NCI-H69 (cell line): ENCODE measurements around the gene ALDH1A3.

Experiments
- DNase-seq: peaks from one replicate; lab custom pipeline; 2025; lab: John Stamatoyannopoulos, UW

ALDH1A3 gene

DNA sequence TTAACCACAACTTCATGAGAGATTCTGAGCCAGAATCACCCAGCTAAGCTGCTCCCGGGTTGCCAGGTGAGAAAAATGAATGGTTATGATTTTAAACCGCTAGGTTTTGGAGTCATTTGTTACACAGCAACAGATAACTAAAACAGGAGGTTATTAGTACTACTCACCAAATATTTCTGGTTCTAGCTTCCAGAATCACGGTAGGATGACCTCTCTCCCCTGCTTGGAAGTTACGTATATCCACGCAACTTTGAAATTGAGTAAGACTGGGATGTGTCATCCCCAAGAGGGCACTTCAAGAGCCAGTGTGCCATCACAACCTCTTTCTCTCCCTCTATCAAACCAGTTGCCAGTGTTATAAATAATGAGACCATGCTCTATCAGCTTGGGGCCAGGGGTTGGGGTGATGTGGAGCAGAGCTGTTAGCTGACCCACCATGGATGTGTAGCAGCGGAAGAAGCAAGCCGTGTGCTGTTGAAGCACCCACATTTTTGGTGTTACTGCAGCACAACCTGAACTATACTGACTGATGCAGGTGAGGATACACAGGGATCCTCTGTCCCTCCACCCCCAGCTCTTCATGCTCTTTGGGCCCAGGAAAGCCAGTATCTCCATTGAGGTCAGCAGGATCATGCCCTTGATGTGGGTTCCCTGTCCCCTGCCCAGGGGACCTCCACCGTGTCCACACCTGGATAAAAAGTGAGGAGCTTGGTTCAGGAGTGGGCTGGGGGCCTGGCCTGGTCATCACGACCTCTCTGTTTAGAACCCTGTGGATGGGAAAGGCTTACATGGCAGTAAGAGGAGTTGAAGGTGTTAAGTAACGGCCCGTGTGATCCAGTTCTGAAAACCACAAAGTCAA lies 19.4 kb upstream of the ALDH1A3 start:
- DNase-seq: no peak

DNA sequence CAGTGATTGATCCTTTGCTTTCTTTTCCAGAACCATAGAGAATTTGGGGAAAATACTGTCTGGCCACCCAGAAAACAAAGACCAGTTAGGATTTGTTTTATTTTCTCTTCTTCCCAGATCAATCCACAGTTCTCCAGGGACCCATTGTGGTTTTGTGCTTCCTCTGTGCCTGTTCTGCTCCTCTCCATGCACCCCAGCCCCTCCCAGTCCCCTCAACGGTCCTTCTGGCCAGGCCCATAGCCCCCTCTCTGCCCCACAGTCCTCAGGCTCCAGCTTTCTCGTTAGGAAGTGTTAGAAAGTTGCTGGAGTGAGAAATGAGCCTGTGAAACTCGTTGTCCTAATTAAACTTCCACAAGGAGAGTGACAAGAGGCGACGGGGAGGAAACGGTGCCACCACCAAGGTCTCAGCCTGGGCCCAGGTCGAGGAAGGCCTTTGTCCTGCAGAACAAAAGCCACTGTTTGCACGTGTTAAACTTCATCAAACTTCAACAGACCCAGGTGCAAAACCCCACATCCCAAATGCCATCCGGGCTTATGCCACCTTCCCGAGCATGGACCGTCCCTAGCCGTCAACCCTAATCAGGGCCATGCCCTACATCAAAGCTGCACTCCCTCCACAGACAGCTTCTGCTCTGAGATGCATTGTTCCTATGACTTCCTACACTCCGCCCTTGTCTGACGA lies 18.7 kb upstream of the ALDH1A3 start:
- no peak for DNase-seq

DNA sequence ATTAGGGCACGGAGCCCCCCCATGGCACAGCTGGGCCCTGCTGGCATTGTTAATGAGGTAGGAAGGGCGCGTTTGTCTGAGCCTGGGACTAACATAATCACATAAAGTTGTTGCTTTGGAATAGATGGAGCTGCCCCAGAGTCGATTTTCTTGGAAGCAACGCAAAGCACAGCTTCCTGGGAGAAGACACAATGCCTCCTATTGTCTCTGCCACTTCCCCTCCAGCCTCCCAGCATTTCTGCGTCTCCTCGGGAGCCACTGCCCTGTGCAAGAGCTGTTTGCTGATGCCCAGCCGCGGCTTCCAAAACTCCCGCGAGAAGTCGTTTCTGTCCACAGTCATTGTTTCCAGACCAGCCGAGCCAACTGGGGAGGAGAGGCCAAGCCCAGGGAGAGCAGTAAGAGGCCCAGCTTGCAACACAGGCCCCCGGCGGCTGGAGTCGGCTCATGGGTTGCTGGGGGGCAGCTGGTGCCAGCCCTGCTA lies 18.1 kb upstream of the ALDH1A3 start:
- DNase-seq: no peak

DNA sequence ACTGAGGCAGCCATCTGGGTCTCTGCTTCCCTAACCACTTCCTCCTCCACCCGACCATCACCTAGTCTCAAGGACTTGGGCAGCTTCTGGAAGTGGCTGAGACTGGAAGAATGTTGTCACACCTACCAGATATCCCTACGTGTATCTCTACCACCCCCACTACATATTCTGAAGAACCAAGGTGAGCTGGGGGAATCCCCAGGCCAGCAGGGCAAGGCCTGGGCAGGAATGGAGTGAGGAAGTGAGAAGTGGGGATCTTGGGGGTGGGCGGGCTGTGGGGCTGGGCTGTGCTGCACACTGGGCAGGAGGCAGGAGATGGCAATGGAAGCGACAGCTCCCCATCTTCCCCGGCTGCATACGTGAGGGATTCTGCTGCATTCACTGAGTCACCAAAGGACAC lies 17.5 kb upstream of the ALDH1A3 start:
- no peak for DNase-seq

DNA sequence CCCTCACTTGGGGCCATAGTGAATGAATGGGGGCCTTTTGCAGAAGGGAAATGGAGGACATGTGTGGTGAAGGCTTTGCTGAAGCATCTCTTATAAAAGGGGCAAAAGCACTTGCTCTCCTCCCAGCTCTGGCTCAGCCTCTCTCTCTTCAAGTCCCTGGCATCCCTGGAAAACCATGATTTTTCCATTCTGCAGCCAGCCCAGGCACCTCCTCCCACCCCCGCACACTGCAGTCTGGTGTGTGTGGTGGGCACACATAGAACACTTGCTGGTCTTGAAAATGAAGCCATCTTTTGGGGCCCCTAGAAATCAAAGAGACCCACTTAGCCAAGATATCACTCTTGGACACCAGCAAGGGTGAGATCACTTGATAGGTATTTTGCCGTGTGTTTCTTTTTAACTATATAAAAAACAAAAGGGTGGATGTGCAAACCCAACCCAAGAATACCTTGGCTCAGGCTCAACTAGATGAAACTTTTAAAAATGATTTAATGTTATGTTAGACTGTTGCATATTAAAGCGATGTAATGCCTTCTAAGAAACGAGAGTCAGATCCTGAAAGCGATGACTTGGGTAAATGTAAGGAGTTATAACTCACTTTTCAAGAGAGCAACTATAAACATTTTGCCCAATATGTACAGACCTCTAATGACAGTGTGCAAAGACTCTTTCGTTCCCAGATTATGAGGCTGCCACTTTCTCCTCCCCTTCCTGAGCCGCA lies 16.4 kb upstream of the ALDH1A3 start:
- DNase-seq: no peak

DNA sequence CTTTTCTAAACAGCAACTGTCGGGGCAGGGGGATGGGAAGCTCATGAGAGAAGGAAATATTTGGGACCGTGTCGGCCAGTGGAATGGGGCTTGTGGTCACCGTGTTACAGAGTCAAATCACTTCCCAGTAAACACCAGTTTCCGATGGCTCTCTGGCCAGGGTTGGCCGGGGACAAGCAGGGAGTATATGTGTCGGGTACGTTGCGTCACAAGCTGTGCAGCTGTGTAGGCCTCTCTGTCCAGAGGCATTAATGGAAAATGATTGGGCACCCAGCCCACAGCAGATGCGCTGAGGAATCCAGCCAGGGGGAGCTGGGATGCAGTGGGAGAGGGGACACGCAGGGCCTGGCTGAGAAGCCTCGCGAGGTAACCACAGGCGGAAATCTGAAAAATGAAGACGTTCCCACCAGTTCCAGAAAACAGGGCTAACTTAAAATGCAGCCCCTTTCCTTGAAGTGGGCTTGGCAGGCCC lies 15.8 kb upstream of the ALDH1A3 start:
- DNase-seq: no peak

DNA sequence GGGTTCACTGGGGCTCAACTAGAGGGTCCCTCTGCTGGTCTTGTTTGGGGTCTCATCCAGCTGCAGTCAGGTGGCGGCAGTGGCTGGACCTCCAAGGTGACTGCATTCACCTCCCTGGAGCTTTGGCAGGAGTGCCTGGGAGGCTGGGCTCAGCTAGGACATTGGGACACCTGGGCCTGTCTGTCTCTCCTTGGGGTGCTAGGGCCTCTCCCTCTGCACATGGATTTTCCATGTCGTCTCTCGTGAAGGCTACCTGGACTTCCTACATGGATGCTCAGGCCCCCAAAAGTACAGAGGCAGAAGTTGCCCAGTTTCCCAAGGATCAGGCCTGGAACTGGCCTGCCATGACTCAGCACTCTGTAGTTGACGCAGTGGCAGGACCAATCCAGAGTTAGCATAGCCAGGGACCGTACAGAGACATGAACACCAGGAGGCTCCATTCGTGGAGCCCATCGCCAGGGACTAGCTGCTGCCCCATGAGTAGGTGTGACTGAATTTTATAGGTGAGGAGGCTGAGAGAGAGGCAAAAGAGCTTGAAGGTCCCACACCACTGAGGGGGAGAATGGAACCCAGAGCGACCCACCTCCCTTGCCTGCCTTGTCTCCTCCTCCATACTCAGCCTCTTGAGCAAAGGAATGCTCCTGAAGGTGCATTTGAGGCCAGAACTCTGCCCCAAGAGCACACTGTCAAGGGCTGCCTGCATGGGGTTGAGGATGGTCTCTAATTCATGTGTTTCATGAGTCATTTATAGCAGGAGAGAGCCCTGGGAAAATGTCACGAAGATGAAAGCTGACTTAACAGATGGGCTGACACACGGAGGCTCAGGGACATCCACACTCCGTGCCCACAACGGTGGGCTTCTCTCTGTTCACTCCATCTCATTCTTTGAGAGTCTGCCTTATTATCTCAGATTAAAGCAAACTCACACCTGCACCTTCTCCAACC lies 13.0 kb upstream of the ALDH1A3 start:
- no peak for DNase-seq

DNA sequence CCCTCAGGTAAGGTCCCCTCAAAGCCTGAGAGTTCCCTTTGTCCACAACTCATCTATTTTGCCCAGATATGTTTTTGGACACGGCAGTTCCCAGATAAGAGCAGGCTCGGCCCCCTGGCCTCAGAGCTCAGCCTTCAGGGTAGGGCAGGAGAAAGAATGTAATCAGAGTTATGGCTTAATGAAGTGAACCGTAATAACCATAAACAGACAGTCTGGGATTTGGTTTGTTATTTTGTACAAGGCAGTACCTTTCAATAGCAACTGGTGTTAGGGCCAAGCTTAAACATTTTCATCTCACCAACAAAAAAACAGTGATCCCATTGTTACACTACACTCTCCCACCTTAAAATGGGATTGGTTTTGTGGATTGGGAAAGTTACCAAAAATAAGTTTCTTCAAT lies 12.2 kb upstream of the ALDH1A3 start:
- no peak for DNase-seq

DNA sequence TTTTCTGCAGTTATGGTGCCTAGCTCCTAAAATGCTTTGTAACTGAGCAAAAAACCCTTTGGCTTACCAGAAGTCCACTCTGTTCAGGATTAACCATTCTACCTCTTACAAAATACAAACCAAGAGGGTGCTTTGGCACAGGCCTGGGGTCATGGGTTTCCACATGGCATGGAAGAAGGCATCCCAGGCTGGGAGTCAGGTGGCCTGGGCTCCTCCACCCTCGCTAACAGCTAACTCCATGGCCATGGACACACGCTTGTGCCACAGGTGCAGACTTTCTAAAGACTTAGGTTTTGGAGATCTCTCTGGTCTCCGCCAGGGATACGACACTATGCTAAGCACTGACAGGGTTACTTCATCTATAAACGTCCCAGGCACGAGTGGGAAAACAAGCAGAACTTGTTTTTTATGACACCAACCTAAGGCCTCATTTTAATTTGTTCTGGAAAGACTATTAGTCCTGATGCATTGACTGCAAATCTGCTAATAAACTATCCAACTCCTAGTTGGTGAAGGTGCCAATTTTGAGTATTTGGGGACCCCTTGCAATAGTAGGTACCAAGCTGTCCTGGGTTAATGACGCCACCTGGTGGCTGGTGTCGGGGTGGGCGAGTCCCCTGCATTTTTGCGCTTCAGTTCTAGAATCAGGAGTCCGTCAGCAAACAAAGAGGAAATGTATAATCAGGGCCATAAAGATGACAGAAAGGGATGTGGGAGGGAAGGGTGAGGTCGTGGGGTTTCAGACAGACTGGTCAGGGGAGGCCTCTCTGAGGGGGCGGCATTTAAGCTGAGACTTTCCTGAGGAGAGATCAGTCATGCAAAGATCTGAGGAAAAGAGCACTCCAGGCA lies 10.3 kb upstream of the ALDH1A3 start:
- no peak for DNase-seq

DNA sequence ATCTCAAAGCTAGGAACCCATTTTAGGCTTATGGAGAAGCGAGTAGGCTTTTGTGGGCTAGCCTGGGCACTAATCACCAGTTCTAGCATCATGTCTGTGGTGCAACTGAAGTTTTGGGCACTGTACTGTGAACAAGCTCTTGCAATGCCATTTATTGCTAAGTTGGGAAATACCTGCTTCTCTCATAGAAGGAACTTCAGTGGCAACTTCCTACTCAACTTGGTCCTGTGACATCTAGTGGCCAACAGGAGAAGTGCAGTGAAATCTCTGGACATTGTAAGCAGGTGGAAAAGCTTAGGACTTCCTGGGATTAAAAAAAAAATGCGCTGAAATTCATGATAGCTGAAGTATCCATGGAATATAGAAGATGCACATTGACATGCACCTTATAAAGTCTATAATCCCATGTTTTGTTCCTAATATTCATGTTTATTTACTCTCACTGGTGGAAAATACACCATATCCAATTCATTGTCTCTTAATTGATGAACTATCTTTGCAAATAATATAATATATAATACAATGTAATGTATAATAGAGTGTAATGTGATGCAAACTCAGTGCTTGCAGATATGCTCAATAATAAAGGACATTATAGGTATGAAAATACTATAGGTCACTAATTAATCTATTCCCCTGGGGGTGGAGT lies 6.5 kb upstream of the ALDH1A3 start:
- DNase-seq: peak; percentile 73

DNA sequence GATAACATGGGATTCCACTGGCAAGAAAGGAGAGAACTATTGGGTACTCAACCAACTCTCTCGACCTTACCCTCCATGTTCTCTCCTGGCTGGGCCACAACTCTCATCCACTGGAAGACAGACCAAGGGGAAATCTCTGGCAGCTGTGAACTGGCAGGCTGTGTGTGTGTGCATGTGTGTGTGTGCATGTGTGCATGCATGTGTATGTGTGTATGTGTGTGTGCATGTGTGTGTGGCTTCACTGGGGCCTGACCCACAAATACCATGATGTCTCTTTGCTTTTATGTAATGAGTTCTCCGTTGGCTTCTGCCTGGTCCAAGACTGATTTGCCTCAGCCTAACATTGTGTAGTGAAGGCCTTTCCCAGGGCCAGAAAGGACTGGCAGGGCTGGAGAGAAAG lies 4.1 kb upstream of the ALDH1A3 start:
- DNase-seq: no peak

DNA sequence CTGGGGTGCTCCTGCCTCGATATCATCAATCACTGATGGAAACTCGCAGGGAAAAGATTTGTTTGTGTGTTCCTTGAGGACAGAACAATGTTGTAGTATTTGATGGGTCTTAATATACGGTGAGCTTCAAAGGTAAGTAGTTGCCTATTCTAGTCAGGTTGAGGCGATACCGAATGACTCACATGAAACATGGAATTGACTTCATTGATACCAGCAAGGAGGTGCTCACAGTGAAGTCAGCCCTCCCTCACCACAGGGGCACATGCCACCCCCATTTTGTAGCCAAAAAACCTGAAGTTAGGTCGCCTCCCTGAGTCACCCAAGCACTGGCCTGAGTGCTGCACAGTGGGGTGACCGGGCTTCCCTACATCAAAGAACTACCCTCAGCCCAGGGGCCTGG lies 3.7 kb upstream of the ALDH1A3 start:
- no peak for DNase-seq

DNA sequence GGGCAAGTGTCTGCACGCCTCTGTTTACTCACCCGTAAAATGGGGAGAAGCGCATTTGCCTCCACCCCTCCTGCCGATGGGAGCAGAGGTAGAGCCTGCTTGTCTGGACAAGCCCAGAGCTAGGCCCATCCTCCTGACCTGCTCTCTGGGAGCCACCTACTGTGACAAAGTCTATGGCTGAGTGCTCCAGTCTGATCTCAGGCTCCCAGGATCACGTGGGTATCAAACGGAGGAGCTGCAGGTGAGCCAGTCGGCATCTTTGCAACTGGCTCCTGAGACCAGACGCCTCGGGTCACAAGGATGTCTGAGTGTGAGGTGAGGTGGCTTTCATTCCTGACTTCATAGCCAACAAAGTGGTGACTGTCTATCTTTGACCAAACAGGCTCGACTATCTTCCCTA lies 2.1 kb upstream of the ALDH1A3 start:
- peak; percentile 17 for DNase-seq

DNA sequence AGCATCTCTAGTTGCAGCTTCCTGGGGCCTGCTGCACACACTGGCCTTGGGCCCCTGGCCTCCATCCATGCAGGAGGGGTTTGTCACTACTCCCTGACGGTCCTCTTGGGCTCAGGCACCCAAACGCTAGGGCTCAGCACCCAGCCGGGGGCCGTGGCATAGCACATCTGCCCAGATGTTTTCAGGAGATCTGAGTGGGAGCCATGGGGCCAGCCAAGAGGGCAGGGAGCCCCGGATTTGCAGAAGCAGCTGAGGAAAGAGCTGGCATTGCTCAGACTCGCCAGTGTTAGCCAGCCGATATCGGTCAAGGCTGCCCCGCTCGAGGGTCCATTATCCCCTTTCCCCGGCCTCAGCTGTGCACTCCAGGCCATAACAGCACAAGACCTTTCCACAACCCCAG lies 1.5 kb upstream of the ALDH1A3 start:
- no peak for DNase-seq

DNA sequence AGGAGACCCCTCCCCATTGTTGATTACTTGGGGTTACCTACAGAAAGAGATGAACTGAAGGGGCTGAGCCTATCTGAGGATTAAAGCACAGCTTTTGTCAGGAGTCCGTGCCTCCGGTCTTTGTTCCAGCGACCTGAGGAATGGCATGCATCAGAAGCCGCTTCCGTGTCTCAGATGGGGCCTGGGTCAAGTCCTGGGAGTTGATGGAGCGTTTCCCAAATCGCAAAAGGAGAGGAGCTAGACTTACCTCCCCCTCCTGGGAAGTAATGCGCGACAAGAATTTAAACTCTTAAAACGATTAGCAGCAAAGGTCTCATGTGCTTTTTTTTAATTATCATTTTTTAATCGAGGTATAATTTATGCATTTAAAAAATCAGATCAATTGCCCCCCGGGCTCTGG lies 983 bp upstream of the ALDH1A3 start:
- no peak for DNase-seq

DNA sequence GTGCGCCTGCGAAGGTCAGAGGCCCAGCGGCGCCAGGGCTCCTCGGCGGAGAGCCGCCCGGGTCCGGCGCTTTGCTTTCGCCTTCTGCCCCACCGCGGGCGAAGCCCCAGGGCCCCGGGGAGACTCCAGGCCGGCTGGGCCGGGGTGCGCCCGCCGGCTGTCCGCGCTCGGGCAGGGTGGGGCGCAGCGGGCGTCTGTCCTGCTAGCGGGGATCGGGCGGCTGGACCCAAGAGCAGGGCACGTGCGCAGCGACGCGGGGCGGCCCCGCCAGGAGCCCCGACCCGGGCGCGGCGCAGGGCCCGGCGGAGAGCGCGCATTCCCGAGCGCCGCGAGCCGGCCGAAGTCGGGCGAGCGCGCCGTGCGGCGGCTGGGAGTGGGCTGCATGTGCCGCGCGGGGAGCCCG lies 569 bp upstream of the ALDH1A3 start:
- DNase-seq: no peak

DNA sequence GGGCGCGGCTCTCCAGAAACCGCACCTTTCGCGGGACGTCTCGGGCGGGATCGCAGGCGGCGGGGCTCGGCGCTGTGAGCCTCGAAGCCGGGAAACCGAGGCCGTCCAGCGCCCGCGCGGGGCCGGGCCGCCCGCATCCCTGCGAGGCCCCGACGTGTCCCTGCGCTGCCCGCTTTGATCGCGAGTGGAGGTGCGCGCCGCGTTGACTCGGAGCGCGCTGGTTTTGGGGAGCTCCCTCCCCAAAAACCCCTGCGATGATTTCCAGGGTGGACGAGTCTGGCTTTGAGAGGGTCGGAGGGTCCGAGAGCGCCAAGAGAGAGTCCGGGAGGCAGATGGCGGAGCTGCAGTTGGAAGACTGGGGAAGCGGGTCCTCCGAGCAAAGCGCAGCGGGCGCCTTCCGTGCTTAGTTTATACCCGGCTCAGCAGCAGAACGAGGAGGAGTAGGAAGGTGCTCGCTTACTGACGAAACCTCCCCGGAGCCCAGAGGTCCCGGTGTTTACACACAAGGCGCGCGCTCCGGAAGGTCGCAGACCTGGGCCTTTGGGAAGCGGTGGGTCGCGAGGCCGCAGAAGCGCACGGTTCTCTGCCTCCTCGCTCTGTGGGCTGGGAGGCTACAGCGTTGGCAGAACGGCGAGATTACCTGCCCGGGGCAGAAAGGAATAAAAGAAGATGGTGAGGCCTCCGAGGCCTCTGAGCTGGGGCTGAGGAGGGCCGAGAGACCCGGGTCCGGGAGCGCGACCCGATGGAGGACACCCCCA lies 687 bp downstream of the ALDH1A3 start:
- DNase-seq: no peak

DNA sequence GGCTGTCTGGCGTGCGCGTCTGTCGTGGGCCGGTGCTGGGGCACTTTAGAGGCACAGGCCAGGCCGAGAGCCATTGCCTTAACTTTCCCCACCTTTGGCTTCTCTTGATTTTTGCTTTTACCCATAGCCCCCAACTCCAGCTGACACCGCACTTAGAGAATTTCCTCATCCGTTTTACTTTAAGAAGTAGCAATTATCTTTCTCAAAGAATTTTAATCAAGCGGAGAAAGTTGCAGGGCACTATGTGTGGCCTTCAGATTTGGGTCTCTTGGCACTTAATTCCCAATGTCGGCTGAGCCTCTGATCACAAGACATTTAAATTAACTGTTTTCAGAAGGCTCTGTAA lies 1.2 kb downstream of the ALDH1A3 start:
- DNase-seq: no peak

DNA sequence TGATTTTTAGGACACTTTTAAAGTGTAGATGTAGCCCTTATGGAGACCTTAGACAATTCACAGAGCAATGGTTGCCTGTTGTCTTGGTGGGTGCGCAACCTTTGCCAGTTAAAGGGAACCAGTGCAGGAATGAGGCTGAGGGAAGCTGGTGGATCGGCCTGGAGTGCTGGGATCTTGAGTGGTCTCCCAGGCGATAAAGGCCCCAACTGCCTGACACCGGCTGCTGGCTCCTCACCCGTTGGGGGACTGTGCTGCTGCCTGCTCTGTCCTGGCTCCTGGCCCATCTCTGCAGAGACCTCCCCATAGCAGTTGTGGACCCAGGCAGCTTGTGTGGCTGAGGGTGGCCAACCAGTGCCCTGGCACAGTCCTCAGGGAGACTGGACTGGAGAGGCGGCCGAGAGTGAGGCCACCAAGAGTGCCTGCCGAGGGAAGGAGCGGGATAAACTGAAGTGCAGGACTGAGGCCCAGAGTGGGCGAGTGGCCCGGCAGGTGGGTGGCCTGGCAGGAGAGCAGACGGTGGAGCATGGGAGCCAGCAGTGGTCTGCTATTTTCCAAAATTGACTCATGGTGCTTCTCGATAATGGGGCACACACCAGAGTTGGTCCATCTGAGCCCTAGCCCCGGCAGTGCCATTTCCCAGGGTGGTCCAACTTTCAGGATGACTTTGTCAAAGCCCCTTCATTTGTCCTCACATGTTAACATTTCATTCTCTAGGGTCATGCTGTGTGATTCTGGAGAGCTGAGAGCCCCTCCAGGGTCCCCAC lies 2.1 kb downstream of the ALDH1A3 start:
- DNase-seq: no peak
